CD4-positive, CD25-positive, alpha-beta regulatory T cell (primary cell): ENCODE data around the gene TRPC4AP. TPM values are rescaled to one million over a fixed set of nuclear protein-coding genes. Genes with fewer than 3 reads are reported as not detected.

Source experiments
- ATAC-seq, 2 donors: fragments of 150-1000 bp; cut with Tn5 transposase; one replicate each; pipeline ENCODE4 v1.10.0; 2021; ENCODE audit warnings: low read depth in 2 of 2, moderate number of reproducible peaks in 2 of 2, moderate library complexity in 1 of 2
- DNase-seq, 3 donors: peaks; one replicate each; pipeline versions ENCODE4 v3.0.0 to v3.0.0-alpha.2; 2012 to 2022; ENCODE audit warnings: mixed read lengths in 1 of 3
- H3K27ac ChIP-seq: one replicate; pipeline ENCODE4 v1.7.0; 2013; ENCODE audit warnings: mild to moderate bottlenecking, low read length; ENCODE audit not compliant: insufficient read depth, poor library complexity, severe bottlenecking
- H3K27me3 ChIP-seq: one replicate; pipeline ENCODE4 v1.7.0; 2013; ENCODE audit warnings: low read length; ENCODE audit not compliant: control insufficient read depth, insufficient read depth
- H3K36me3 ChIP-seq: one replicate; pipeline ENCODE4 v1.7.0; 2013; ENCODE audit warnings: mild to moderate bottlenecking, low read length, moderate library complexity; ENCODE audit not compliant: control insufficient read depth, insufficient read depth
- H3K4me1 ChIP-seq: 2 replicates; pipeline ENCODE4 v1.7.0; 2013; ENCODE audit warnings: mild to moderate bottlenecking, low read length; ENCODE audit not compliant: insufficient read depth, control insufficient read depth, poor library complexity, severe bottlenecking
- H3K4me3 ChIP-seq: one replicate; pipeline ENCODE4 v1.7.0; 2013; ENCODE audit warnings: low read depth, mild to moderate bottlenecking, low read length, moderate library complexity
- H3K9me3 ChIP-seq, 2 experiments: 1 replicate in 1 of 2; 2 replicates in 1 of 2; pipeline ENCODE4 v1.7.0; 2013; ENCODE audit warnings: low read length in 2 of 2, mild to moderate bottlenecking in 1 of 2, moderate library complexity in 1 of 2; ENCODE audit not compliant: control insufficient read depth in 2 of 2
- H3K27ac Mint-ChIP-seq, 3 donors: one replicate each; pipeline ENCODE4 v1.8.0; 2020 to 2022; ENCODE audit warnings: mild to moderate bottlenecking in 3 of 3, mixed read lengths in 3 of 3, moderate library complexity in 2 of 3
- H3K27me3 Mint-ChIP-seq: one replicate; pipeline ENCODE4 v1.8.0; 2022; ENCODE audit warnings: mild to moderate bottlenecking, mixed read lengths
- H3K36me3 Mint-ChIP-seq: one replicate; pipeline ENCODE4 v1.8.0; 2020; ENCODE audit warnings: mixed read lengths
- H3K4me1 Mint-ChIP-seq, 4 donors: one replicate each; pipeline ENCODE4 v1.8.0; 2020 to 2022; ENCODE audit warnings: mixed read lengths in 4 of 4, mild to moderate bottlenecking in 1 of 4
- H3K4me3 Mint-ChIP-seq, 4 donors: one replicate each; pipeline ENCODE4 v1.8.0; 2020 to 2022; ENCODE audit warnings: mild to moderate bottlenecking in 4 of 4, mixed read lengths in 4 of 4, moderate library complexity in 3 of 4
- H3K9me3 Mint-ChIP-seq, 7 donors: one replicate each; pipeline ENCODE4 v1.8.0; 2020 to 2022; ENCODE audit warnings: mixed read lengths in 7 of 7, mild to moderate bottlenecking in 3 of 7, moderate library complexity in 2 of 7
- polyA plus RNA-seq, 4 donors: library from polyadenylated mRNA; unstranded; fragments of 300-500 nt; fragmentation: Illumina TruSeq; gene quantifications; one replicate each; pipeline ENCODE4 v1.2.3, GENCODE V29; 2021
- total RNA-seq: library from RNA; stranded (reverse); gene quantifications from one replicate; pipeline ENCODE4 v1.2.3, GENCODE V29; 2022

TRPC4AP gene
- total and polyA plus RNA-seq, 5 donors from 2014 or later = 58.7 to 76.4 (median 61.2) TPM

GRCh38 chr20:35018590-35019371 lies 73.8 kb downstream of the TRPC4AP start:
- Histone ChIP-seq H3K4me1 (no peaks in the 10 kb centered on the region), H3K27ac (no peak overlapping the region), H3K4me3 (no peak overlapping the region), H3K36me3 (peaks cover 87% of the 10 kb centered on the region), H3K9me3 (no peaks in the 10 kb centered on the region), H3K27me3 (no peaks in the 10 kb centered on the region)
- ATAC-seq (no peak), DNase-seq (no peak)
- Mint-ChIP-seq H3K9me3 (peaks cover 0 to 1% (median 0%) of the 10 kb centered on the region in 7 donors), H3K36me3 (peaks cover 54% of the 10 kb centered on the region), H3K4me3 (no peak overlapping the region), H3K4me1 (peaks cover 0 to 1% (median 0%) of the 10 kb centered on the region in 4 donors), H3K27ac (no peak overlapping the region), H3K27me3 (no peaks in the 10 kb centered on the region)

GRCh38 chr20:35017099-35017835 lies 75.3 kb downstream of the TRPC4AP start:
- no peak overlapping the region for H3K4me3 Mint-ChIP-seq
- Histone ChIP-seq H3K27ac (no peak overlapping the region), H3K27me3 (no peaks in the 10 kb centered on the region), H3K4me1 (no peaks in the 10 kb centered on the region), H3K4me3 (no peak overlapping the region), H3K36me3 (peaks cover 88% of the 10 kb centered on the region), H3K9me3 (no peaks in the 10 kb centered on the region)
- ATAC-seq (no peak), DNase-seq (no peak)
- H3K36me3 Mint-ChIP-seq = peaks cover 54% of the 10 kb centered on the region
- H3K4me1 Mint-ChIP-seq = peaks cover 0 to 1% (median 0%) of the 10 kb centered on the region in 4 donors
- H3K27ac Mint-ChIP-seq = peak overlapping the region in 2 of 3 donors; percentile 52 to 67
- H3K27me3 Mint-ChIP-seq = no peaks in the 10 kb centered on the region
- H3K9me3 Mint-ChIP-seq = peaks cover 0 to 1% (median 0%) of the 10 kb centered on the region in 7 donors

- Histone ChIP-seq H3K27ac (no peak overlapping the region), H3K27me3 (no peaks in the 10 kb centered on the region), H3K4me1 (no peaks in the 10 kb centered on the region), H3K4me3 (no peak overlapping the region), H3K9me3 (no peaks in the 10 kb centered on the region), H3K36me3 (peaks cover 91% of the 10 kb centered on the region)
- Mint-ChIP-seq H3K27ac (no peak overlapping the region), H3K9me3 (peaks cover 0 to 1% (median 0%) of the 10 kb centered on the region in 7 donors), H3K4me3 (no peak overlapping the region), H3K36me3 (peaks cover 56% of the 10 kb centered on the region), H3K27me3 (no peaks in the 10 kb centered on the region), H3K4me1 (peaks cover 0 to 4% (median 0%) of the 10 kb centered on the region in 4 donors)
- no peak for ATAC-seq
- DNase-seq = no peak
Observed at GRCh38 chr20:35015863-35016193, 76.8 kb downstream of the TRPC4AP start.

- no peak for DNase-seq
- H3K4me3 Mint-ChIP-seq = no peak overlapping the region
- no peaks in the 10 kb centered on the region for H3K27me3 Mint-ChIP-seq
- H3K27ac Mint-ChIP-seq = peak overlapping the region in 1 of 3 donors; percentile 76
- Histone ChIP-seq H3K36me3 (peaks cover 86% of the 10 kb centered on the region), H3K4me1 (no peaks in the 10 kb centered on the region), H3K4me3 (no peak overlapping the region), H3K27ac (no peak overlapping the region), H3K27me3 (no peaks in the 10 kb centered on the region), H3K9me3 (no peaks in the 10 kb centered on the region)
- H3K36me3 Mint-ChIP-seq = peaks cover 51% of the 10 kb centered on the region
- H3K9me3 Mint-ChIP-seq = peaks cover 0 to 1% (median 0%) of the 10 kb centered on the region in 7 donors
- ATAC-seq = no peak
- H3K4me1 Mint-ChIP-seq = peaks cover 0 to 4% (median 0%) of the 10 kb centered on the region in 4 donors
Observed at GRCh38 chr20:35014537-35014936, 78.1 kb downstream of the TRPC4AP start.

- H3K36me3 ChIP-seq = peaks cover 86% of the 10 kb centered on the region
- H3K4me1 Mint-ChIP-seq = peaks cover 0 to 4% (median 0%) of the 10 kb centered on the region in 4 donors
- H3K4me3 ChIP-seq = no peak overlapping the region
- no peaks in the 10 kb centered on the region for H3K4me1 ChIP-seq
- peaks cover 0 to 1% (median 0%) of the 10 kb centered on the region in 7 donors for H3K9me3 Mint-ChIP-seq
- H3K9me3 ChIP-seq = no peaks in the 10 kb centered on the region
- H3K36me3 Mint-ChIP-seq = peaks cover 58% of the 10 kb centered on the region
- H3K27me3 Mint-ChIP-seq = no peaks in the 10 kb centered on the region
- DNase-seq (no peak), ATAC-seq (no peak)
- H3K27ac ChIP-seq = no peak overlapping the region
- no peak overlapping the region for H3K4me3 Mint-ChIP-seq
- peak overlapping the region in 1 of 3 donors; percentile 51 for H3K27ac Mint-ChIP-seq
- H3K27me3 ChIP-seq = no peaks in the 10 kb centered on the region
Observed at GRCh38 chr20:35013421-35014411, 78.9 kb downstream of the TRPC4AP start.

GRCh38 chr20:35012227-35013069 lies 80.2 kb downstream of the TRPC4AP start:
- H3K36me3 ChIP-seq = peaks cover 92% of the 10 kb centered on the region
- H3K4me1 ChIP-seq = no peaks in the 10 kb centered on the region
- peaks cover 0 to 2% (median 0%) of the 10 kb centered on the region in 4 donors for H3K4me1 Mint-ChIP-seq
- H3K4me3 Mint-ChIP-seq = no peak overlapping the region
- no peak overlapping the region for H3K27ac ChIP-seq
- no peak overlapping the region for H3K27ac Mint-ChIP-seq
- DNase-seq (no peak), ATAC-seq (no peak)
- H3K9me3 Mint-ChIP-seq = peaks cover 0 to 1% (median 0%) of the 10 kb centered on the region in 7 donors
- H3K36me3 Mint-ChIP-seq = peaks cover 61% of the 10 kb centered on the region
- no peaks in the 10 kb centered on the region for H3K9me3 ChIP-seq
- no peaks in the 10 kb centered on the region for H3K27me3 ChIP-seq
- no peak overlapping the region for H3K4me3 ChIP-seq
- H3K27me3 Mint-ChIP-seq = no peaks in the 10 kb centered on the region
